Measurements from ENCODE around the gene DDX10. TPM values are rescaled to one million over a fixed set of nuclear protein-coding genes. Genes with fewer than 3 reads are reported as not detected.

DDX10 gene
- total RNA-seq, 2 experiments from 2014 or later: 15.0 to 15.4 TPM

- Mint-ChIP-seq H3K9me3 (no peaks in the 10 kb centered on the region), H3K4me1 (ENCODE audit: low read depth) (no peaks in the 10 kb centered on the region), H3K36me3 (ENCODE audit: low read depth) (no peaks in the 10 kb centered on the region), H3K27ac (no peak overlapping the region), H3K4me3 (no peak overlapping the region), H3K27me3 (no peaks in the 10 kb centered on the region)
- intact Hi-C loops (cut with DNase I, micrococcal nuclease): no loop called here
- no peaks in the 10 kb centered on the region for H3K36me3 ChIP-seq (ENCODE audit: insufficient read depth, low read length)
- no peaks in the 10 kb centered on the region for H3K27me3 ChIP-seq (ENCODE audit: control insufficient read depth in 1 of 2, insufficient read depth in 2 of 2, low read length in 2 of 2)
- TF ChIP-seq, protein P1, sequence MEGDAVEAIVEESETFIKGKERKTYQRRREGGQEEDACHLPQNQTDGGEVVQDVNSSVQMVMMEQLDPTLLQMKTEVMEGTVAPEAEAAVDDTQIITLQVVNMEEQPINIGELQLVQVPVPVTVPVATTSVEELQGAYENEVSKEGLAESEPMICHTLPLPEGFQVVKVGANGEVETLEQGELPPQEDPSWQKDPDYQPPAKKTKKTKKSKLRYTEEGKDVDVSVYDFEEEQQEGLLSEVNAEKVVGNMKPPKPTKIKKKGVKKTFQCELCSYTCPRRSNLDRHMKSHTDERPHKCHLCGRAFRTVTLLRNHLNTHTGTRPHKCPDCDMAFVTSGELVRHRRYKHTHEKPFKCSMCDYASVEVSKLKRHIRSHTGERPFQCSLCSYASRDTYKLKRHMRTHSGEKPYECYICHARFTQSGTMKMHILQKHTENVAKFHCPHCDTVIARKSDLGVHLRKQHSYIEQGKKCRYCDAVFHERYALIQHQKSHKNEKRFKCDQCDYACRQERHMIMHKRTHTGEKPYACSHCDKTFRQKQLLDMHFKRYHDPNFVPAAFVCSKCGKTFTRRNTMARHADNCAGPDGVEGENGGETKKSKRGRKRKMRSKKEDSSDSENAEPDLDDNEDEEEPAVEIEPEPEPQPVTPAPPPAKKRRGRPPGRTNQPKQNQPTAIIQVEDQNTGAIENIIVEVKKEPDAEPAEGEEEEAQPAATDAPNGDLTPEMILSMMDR (IDR thresholded peaks at IDR 0.05): no peak
- no peak overlapping the region for H3K4me3 ChIP-seq (ENCODE audit: low read length)
- DNase-seq (no peak), ATAC-seq (ENCODE audit: poor library complexity) (no peak)
- H3K27ac ChIP-seq (ENCODE audit: low read depth in 1 of 2, low read length in 2 of 2): no peak overlapping the region
- no peaks in the 10 kb centered on the region for H3K9me3 ChIP-seq (ENCODE audit: control insufficient read depth in 1 of 2, insufficient read depth in 1 of 2, low read length in 2 of 2)
- ChIA-PET CTCF (no interaction called here), POLR2A (no interaction called here)
- no peaks in the 10 kb centered on the region for H3K4me1 ChIP-seq (ENCODE audit: insufficient read depth, low read length)
Observed at GRCh38 chr11:108983636-108984420, 319.0 kb downstream of the DDX10 start.

GRCh38 chr11:108984523-108984922, 319.7 kb downstream of the DDX10 start:
- H3K27ac Mint-ChIP-seq: no peak overlapping the region
- H3K9me3 ChIP-seq (ENCODE audit: control insufficient read depth in 1 of 2, insufficient read depth in 1 of 2, low read length in 2 of 2): no peaks in the 10 kb centered on the region
- H3K27me3 Mint-ChIP-seq: no peaks in the 10 kb centered on the region
- POLR2A ChIA-PET: no interaction called here
- no peaks in the 10 kb centered on the region for H3K27me3 ChIP-seq (ENCODE audit: control insufficient read depth in 1 of 2, insufficient read depth in 2 of 2, low read length in 2 of 2)
- H3K4me1 Mint-ChIP-seq (ENCODE audit: low read depth): no peaks in the 10 kb centered on the region
- ATAC-seq (ENCODE audit: poor library complexity): no peak
- intact Hi-C loops (cut with DNase I, micrococcal nuclease): no loop called here
- H3K4me3 Mint-ChIP-seq: no peak overlapping the region
- H3K9me3 Mint-ChIP-seq: peaks cover 2% of the 10 kb centered on the region
- H3K36me3 Mint-ChIP-seq (ENCODE audit: low read depth): no peaks in the 10 kb centered on the region
- TF ChIP-seq, protein P1 (IDR thresholded peaks at IDR 0.05): no peak
- H3K27ac ChIP-seq (ENCODE audit: low read depth in 1 of 2, low read length in 2 of 2): no peak overlapping the region
- no peak for DNase-seq
- H3K4me1 ChIP-seq (ENCODE audit: insufficient read depth, low read length): no peaks in the 10 kb centered on the region
- CTCF ChIA-PET: no interaction called here
- no peaks in the 10 kb centered on the region for H3K36me3 ChIP-seq (ENCODE audit: insufficient read depth, low read length)
- no peak overlapping the region for H3K4me3 ChIP-seq (ENCODE audit: low read length)

- Mint-ChIP-seq H3K9me3 (peaks cover 6% of the 10 kb centered on the region), H3K4me1 (ENCODE audit: low read depth) (no peaks in the 10 kb centered on the region), H3K27me3 (no peaks in the 10 kb centered on the region), H3K27ac (no peak overlapping the region), H3K4me3 (no peak overlapping the region), H3K36me3 (ENCODE audit: low read depth) (no peaks in the 10 kb centered on the region)
- ChIA-PET CTCF (no interaction called here), POLR2A (no interaction called here)
- intact Hi-C loops (cut with DNase I, micrococcal nuclease): no loop called here
- TF ChIP-seq, protein P1 (IDR thresholded peaks at IDR 0.05): no peak
- Histone ChIP-seq H3K4me3 (ENCODE audit: low read length) (no peak overlapping the region), H3K36me3 (ENCODE audit: insufficient read depth, low read length) (no peaks in the 10 kb centered on the region), H3K27ac (ENCODE audit: low read depth in 1 of 2, low read length in 2 of 2) (no peak overlapping the region), H3K9me3 (ENCODE audit: control insufficient read depth in 1 of 2, insufficient read depth in 1 of 2, low read length in 2 of 2) (no peaks in the 10 kb centered on the region), H3K4me1 (ENCODE audit: insufficient read depth, low read length) (no peaks in the 10 kb centered on the region), H3K27me3 (ENCODE audit: control insufficient read depth in 1 of 2, insufficient read depth in 2 of 2, low read length in 2 of 2) (no peaks in the 10 kb centered on the region)
- ATAC-seq (ENCODE audit: poor library complexity) (no peak), DNase-seq (no peak)
Observed at GRCh38 chr11:108985236-108985944, 320.5 kb downstream of the DDX10 start.

Data from CD4-positive, alpha-beta T cell (primary cell).